ENCODE measurements around the gene KYAT1.

Gene KYAT1

GRCh38 chr9:128835246-128836210, 46.2 kb downstream of the KYAT1 start:
- DNase-seq: no peak

GRCh38 chr9:128833696-128834095, 48.1 kb downstream of the KYAT1 start:
- DNase-seq: no peak

- peak; percentile 47 to 76 for DNase-seq
Measured at GRCh38 chr9:128829477-128830251, 52.1 kb downstream of the KYAT1 start, which contains the start of gene SPOUT1. SPOUT1 (minus strand) TSS chr9:128829794; CDS start chr9:128829780, 14 bp downstream.

- no peak for DNase-seq
Measured at GRCh38 chr9:128828719-128829452, 52.9 kb downstream of the KYAT1 start.

GRCh38 chr9:128828267-128828666, 53.5 kb downstream of the KYAT1 start:
- no peak for DNase-seq

GRCh38 chr9:128825923-128826700, 55.6 kb downstream of the KYAT1 start:
- DNase-seq: no peak

- no peak for DNase-seq
Measured at GRCh38 chr9:128824911-128825310, 56.8 kb downstream of the KYAT1 start.

GRCh38 chr9:128823903-128824406, 57.8 kb downstream of the KYAT1 start:
- DNase-seq: no peak

GRCh38 chr9:128823362-128823902, 58.3 kb downstream of the KYAT1 start:
- DNase-seq: no peak

- no peak for DNase-seq
Measured at GRCh38 chr9:128822407-128823042, 59.2 kb downstream of the KYAT1 start.

- no peak for DNase-seq
Measured at GRCh38 chr9:128821584-128822406, 60.0 kb downstream of the KYAT1 start.

GRCh38 chr9:128820665-128821583, 60.8 kb downstream of the KYAT1 start:
- no peak for DNase-seq

- DNase-seq: peak; percentile 34 to 42
Measured at GRCh38 chr9:128819716-128820664, 61.8 kb downstream of the KYAT1 start.

GRCh38 chr9:128818839-128819715, 62.7 kb downstream of the KYAT1 start:
- peak in 1 of 2 experiments; percentile 42 for DNase-seq

GRCh38 chr9:128818099-128818838, 63.5 kb downstream of the KYAT1 start, which contains the start of gene ENDOG:
ENDOG (plus strand) TSS chr9:128818500; CDS start chr9:128818685, 185 bp downstream.
- peak; percentile 87 to 88 for DNase-seq

GRCh38 chr9:128810873-128811272, 70.9 kb downstream of the KYAT1 start:
- no peak for DNase-seq
